ENCODE data around the gene ECM2. TPM values are rescaled to one million over a fixed set of nuclear protein-coding genes. Genes with fewer than 3 reads are reported as not detected.
A peak's percentile ranks its signal among the peaks of the same experiment; 100 is the strongest.

ECM2 gene
- total RNA-seq, 1 experiment from 2014 or later = not detected

GRCh38 chr9:92507005-92507404, 28.8 kb downstream of the ECM2 start:
- no TSS peak for BruUV-seq (replicated peaks)

GRCh38 chr9:92506184-92506857, 29.5 kb downstream of the ECM2 start:
- Histone ChIP-seq H3K9me2 (ENCODE audit: insufficient read depth) (no peaks in the 10 kb centered on the region), H3K4me2 (ENCODE audit: low read length) (peak overlapping the region; percentile 15), H4K20me1 (ENCODE audit: insufficient read depth) (no peaks in the 10 kb centered on the region), H2AFZ (ENCODE audit: low read depth, low read length, poor library complexity, severe bottlenecking) (no peak overlapping the region), H3K4me1 (ENCODE audit: control insufficient read depth in 1 of 2, insufficient read depth in 2 of 2, low read length in 2 of 2) (peaks cover 0 to 11% of the 10 kb centered on the region in 2 experiments; a peak in 3 of 4 replicates), H3K4me3 (replicated peaks in 1 of 2; ENCODE audit: low read depth in 1 of 2, low read length in 2 of 2) (no peak overlapping the region), H3K27me3 (ENCODE audit: insufficient read depth, low read length) (no peaks in the 10 kb centered on the region), H3K79me2 (ENCODE audit: insufficient read depth, low read length) (no peaks in the 10 kb centered on the region), H3K27ac (ENCODE audit: low read depth, low read length) (no peak overlapping the region), H3K9ac (ENCODE audit: low read length) (no peak overlapping the region), H3K9me3 (ENCODE audit: control insufficient read depth in 1 of 2, insufficient read depth in 1 of 2, low read depth in 1 of 2, low read length in 2 of 2) (no peaks in the 10 kb centered on the region), H3K36me3 (ENCODE audit: control insufficient read depth in 1 of 2, insufficient read depth in 2 of 2, low read length in 2 of 2) (no peaks in the 10 kb centered on the region)
- ATAC-seq (peak; percentile 38; the same call in 1 of the 2 replicates), DNase-seq (ENCODE audit: low read depth, low spot score) (no peak)
- POLR2A ChIA-PET = no interaction called here
- no peak for TF ChIP-seq ZNF274 (IDR thresholded peaks at IDR 0.05; ENCODE audit: low read depth, low read length)
- TF ChIP-seq ATF3 (IDR thresholded peaks at IDR 0.05) = no peak
- 0 out of 2 replicates have a peak, but pooled peaks have one; percentile 24 for TF ChIP-seq MAX (IDR thresholded peaks at IDR 0.05)
- no peak for TF ChIP-seq POLR2A (IDR thresholded peaks at IDR 0.05; ENCODE audit: borderline replicate concordance, extremely low read depth, insufficient read depth, insufficient read length)
- no peak for TF ChIP-seq ZFX (IDR thresholded peaks at IDR 0.05)
- peak; percentile 32; the same call in 1 of the 2 replicates for TF ChIP-seq FOSL1 (IDR thresholded peaks at IDR 0.05; ENCODE audit: low read depth)
- intact Hi-C loops (cut with micrococcal nuclease) = no loop called here
- CTCF ChIA-PET = no interaction called here
- RAD21 ChIA-PET (ENCODE audit: low non-redundant PET in 1 of 2, low total read pairs in 2 of 2, uncharacterized antibody in 2 of 2, unreplicated experiment in 2 of 2) = no interaction called here
- BruUV-seq (replicated peaks) = no TSS peak

More at GRCh38 chr9:92507005-92507404, 28.8 kb downstream of the ECM2 start:
- Histone ChIP-seq H3K9me2 (ENCODE audit: insufficient read depth) (no peaks in the 10 kb centered on the region), H3K4me3 (replicated peaks in 1 of 2; ENCODE audit: low read depth in 1 of 2, low read length in 2 of 2) (no peak overlapping the region), H3K36me3 (ENCODE audit: control insufficient read depth in 1 of 2, insufficient read depth in 2 of 2, low read length in 2 of 2) (no peaks in the 10 kb centered on the region), H3K79me2 (ENCODE audit: insufficient read depth, low read length) (no peaks in the 10 kb centered on the region), H3K27me3 (ENCODE audit: insufficient read depth, low read length) (no peaks in the 10 kb centered on the region), H3K9ac (ENCODE audit: low read length) (no peak overlapping the region), H3K9me3 (ENCODE audit: control insufficient read depth in 1 of 2, insufficient read depth in 1 of 2, low read depth in 1 of 2, low read length in 2 of 2) (no peaks in the 10 kb centered on the region), H3K4me2 (ENCODE audit: low read length) (no peak overlapping the region), H3K27ac (ENCODE audit: low read depth, low read length) (no peak overlapping the region), H4K20me1 (ENCODE audit: insufficient read depth) (no peaks in the 10 kb centered on the region), H3K4me1 (ENCODE audit: control insufficient read depth in 1 of 2, insufficient read depth in 2 of 2, low read length in 2 of 2) (peaks cover 0 to 11% of the 10 kb centered on the region in 2 experiments; a peak in 3 of 4 replicates), H2AFZ (ENCODE audit: low read depth, low read length, poor library complexity, severe bottlenecking) (no peak overlapping the region)
- TF ChIP-seq ZBTB33 (IDR thresholded peaks at IDR 0.05; ENCODE audit: extremely low read depth, insufficient replicate concordance, low read length) = no peak
- no peak for TF ChIP-seq SRF (IDR thresholded peaks at IDR 0.05; ENCODE audit: low read depth)
- TF ChIP-seq EZH2 (IDR thresholded peaks at IDR 0.05) = no peak
- TF ChIP-seq ZNF274 (IDR thresholded peaks at IDR 0.05; ENCODE audit: low read depth, low read length) = no peak
- peak; percentile 24; the same call in 1 of the 2 replicates for TF ChIP-seq RAD21 (IDR thresholded peaks at IDR 0.05; ENCODE audit: low read depth)
- ATAC-seq (no peak), DNase-seq (ENCODE audit: low read depth, low spot score) (no peak)
- ChIA-PET CTCF (no interaction called here), RAD21 (ENCODE audit: low non-redundant PET in 1 of 2, low total read pairs in 2 of 2, uncharacterized antibody in 2 of 2, unreplicated experiment in 2 of 2) (no interaction called here), POLR2A (no interaction called here)
- intact Hi-C loops (cut with micrococcal nuclease) = no loop called here

Data from HCT116 (cell line).